Liver (tissue), 9 donors: ENCODE results near the gene GUCY1A2. TPM values are rescaled to one million over a fixed set of nuclear protein-coding genes. Genes with fewer than 3 reads are reported as not detected.

Source experiments
- DNase-seq: peaks from one replicate; pipeline ENCODE4 v3.0.0-alpha.2; 2017; ENCODE audit warnings: low spot score
- H3K27ac ChIP-seq, 2 donors: one replicate each; pipeline ENCODE4 v1.7.0; 2013; ENCODE audit warnings: inconsistent platforms in 2 of 2, low read length in 2 of 2, control low read depth in 1 of 2, low read depth in 1 of 2, mild to moderate bottlenecking in 1 of 2
- H3K27me3 ChIP-seq, 4 donors: one replicate each; pipeline versions ENCODE4 v1.6.1 to v1.7.0; 2013; ENCODE audit warnings: low read length in 3 of 4, inconsistent platforms in 1 of 4, mild to moderate bottlenecking in 1 of 4, moderate library complexity in 1 of 4; ENCODE audit not compliant: control insufficient read depth in 4 of 4, insufficient read depth in 4 of 4
- H3K36me3 ChIP-seq, 4 donors: one replicate each; pipeline versions ENCODE4 v1.6.1 to v1.7.0; 2013; ENCODE audit warnings: low read length in 3 of 4, mild to moderate bottlenecking in 3 of 4, low read depth in 1 of 4, moderate library complexity in 1 of 4; ENCODE audit not compliant: control insufficient read depth in 4 of 4, insufficient read depth in 3 of 4
- H3K4me1 ChIP-seq, 4 donors: one replicate each; pipeline versions ENCODE4 v1.6.1 to v1.7.0; 2013; ENCODE audit warnings: low read length in 3 of 4, mild to moderate bottlenecking in 3 of 4, moderate library complexity in 1 of 4; ENCODE audit not compliant: control insufficient read depth in 4 of 4, insufficient read depth in 4 of 4
- H3K4me3 ChIP-seq, 3 donors: one replicate each; pipeline versions ENCODE4 v1.6.1 to v1.7.0; 2013; ENCODE audit warnings: low read length in 3 of 3, control low read depth in 1 of 3, low read depth in 1 of 3, mild to moderate bottlenecking in 1 of 3
- H3K9ac ChIP-seq, 2 donors: one replicate each; pipeline ENCODE4 v1.7.0; 2013; ENCODE audit warnings: low read length in 2 of 2, mild to moderate bottlenecking in 2 of 2, moderate library complexity in 2 of 2, control low read depth in 1 of 2, low read depth in 1 of 2
- H3K9me3 ChIP-seq, 4 donors: one replicate each; pipeline versions ENCODE4 v1.6.1 to v1.7.0; 2013; ENCODE audit warnings: low read length in 3 of 4; ENCODE audit not compliant: control insufficient read depth in 4 of 4
- ATF3 ChIP-seq: IDR thresholded peaks from 2 replicates; pipeline ENCODE4 v1.6.1; 2016; ENCODE audit warnings: antibody characterized with exemption
- CTCF ChIP-seq: fragments of 150-350 bp; IDR thresholded peaks from 2 replicates; pipeline ENCODE4 v1.5.1; 2017; ENCODE audit warnings: improper control_type of control experiment, low read depth, low read length; ENCODE audit not compliant: missing input control
- EGR1 ChIP-seq, 2 donors: IDR thresholded peaks; 2 replicates each; pipeline ENCODE4 v1.6.1; 2016 to 2018; ENCODE audit warnings: antibody characterized with exemption in 2 of 2, low read depth in 2 of 2
- FOXA1 ChIP-seq: IDR thresholded peaks from 2 replicates; pipeline ENCODE4 v1.6.1; 2016; ENCODE audit warnings: antibody characterized with exemption
- GABPA ChIP-seq, 2 donors: IDR thresholded peaks in 1 of 2; conservative IDR thresholded peaks in 1 of 2; 2 replicates each; pipeline ENCODE4 v1.6.1; 2016; ENCODE audit warnings: antibody characterized with exemption in 2 of 2, mild to moderate bottlenecking in 1 of 2, moderate library complexity in 1 of 2
- HNF4A ChIP-seq, 2 donors: conservative IDR thresholded peaks; 2 replicates each; pipeline ENCODE4 v1.6.1; 2016; ENCODE audit warnings: antibody characterized with exemption in 2 of 2, mild to moderate bottlenecking in 2 of 2
- HNF4G ChIP-seq: IDR thresholded peaks from 2 replicates; pipeline ENCODE4 v1.6.1; 2016; ENCODE audit warnings: antibody characterized with exemption
- JUND ChIP-seq, 2 donors: IDR thresholded peaks; 2 replicates each; pipeline ENCODE4 v1.6.1; 2016; ENCODE audit warnings: antibody characterized with exemption in 2 of 2
- MAX ChIP-seq: IDR thresholded peaks from 2 replicates; pipeline ENCODE4 v1.6.1; 2016; ENCODE audit warnings: antibody characterized with exemption
- NR2F2 ChIP-seq: IDR thresholded peaks from 2 replicates; pipeline ENCODE4 v1.6.1; 2016; ENCODE audit warnings: antibody characterized with exemption
- RAD21 ChIP-seq, 2 donors: IDR thresholded peaks; 2 replicates each; pipeline ENCODE4 v1.6.1; 2016; ENCODE audit warnings: antibody characterized with exemption in 2 of 2, mild to moderate bottlenecking in 2 of 2
- REST ChIP-seq: IDR thresholded peaks from 2 replicates; pipeline ENCODE4 v1.6.1; 2016; ENCODE audit warnings: antibody characterized with exemption, mild to moderate bottlenecking
- RXRA ChIP-seq, 2 donors: IDR thresholded peaks; 2 replicates each; pipeline ENCODE4 v1.6.1; 2017 to 2018; ENCODE audit warnings: antibody characterized with exemption in 2 of 2, mild to moderate bottlenecking in 1 of 2
- SP1 ChIP-seq: IDR thresholded peaks from 2 replicates; pipeline ENCODE4 v1.6.1; 2018; ENCODE audit warnings: antibody characterized with exemption, mild to moderate bottlenecking
- TAF1 ChIP-seq: conservative IDR thresholded peaks from 2 replicates; pipeline ENCODE4 v1.6.1; 2016; ENCODE audit warnings: antibody characterized with exemption, mild to moderate bottlenecking
- YY1 ChIP-seq: IDR thresholded peaks from 2 replicates; pipeline ENCODE4 v1.6.1; 2016; ENCODE audit warnings: antibody characterized with exemption, mild to moderate bottlenecking
- ZBTB33 ChIP-seq: IDR thresholded peaks from 2 replicates; pipeline ENCODE4 v1.6.1; 2016; ENCODE audit warnings: antibody characterized with exemption
- polyA plus RNA-seq, 2 donors: library from polyadenylated mRNA; stranded (reverse) in 1 of 2; unstranded in 1 of 2; fragments of 200-250 nt in 1 of 2; fragments of >200 nt in 1 of 2; fragmentation: Nextera tagmentation in 1 of 2; extraction: Ambion mirVana in 1 of 2; gene quantifications; one replicate each; pipeline versions ENCODE4 v1.2.1 to v1.2.3, GENCODE V29; 2013 to 2015
- total RNA-seq, 2 donors: library from RNA; depleted of rRNA; stranded (reverse); fragments of >200 nt; gene quantifications; one replicate each; pipeline ENCODE4 v1.2.3, GENCODE V29; 2014
- donor health status: healthy.
- donor health status: healthy.
- donor health status: healthy.
- donor health status: healthy.
- donor health status: healthy.

GUCY1A2 gene
- total and polyA plus RNA-seq, 4 donors, result 0.55 to 4.4 (median 1.7) TPM

- no peak for TF ChIP-seq ATF3
These were observed 35.0 kb downstream of the GUCY1A2 start (continued) for GRCh38 chr11:106983261-106983660.

- Histone ChIP-seq H3K27ac (no peak overlapping the region), H3K4me1 (no peaks in the 10 kb centered on the region), H3K27me3 (peaks cover 0 to 3% (median 0%) of the 10 kb centered on the region in 4 donors), H3K9me3 (no peaks in the 10 kb centered on the region), H3K4me3 (no peak overlapping the region), H3K9ac (no peak overlapping the region), H3K36me3 (no peaks in the 10 kb centered on the region)
- TF ChIP-seq CTCF (no peak), FOXA1 (no peak), ATF3 (no peak), NR2F2 (no peak), TAF1 (no peak), JUND (IDR thresholded peaks at IDR 0.05) (no peak), EGR1 (IDR thresholded peaks at IDR 0.05; ENCODE audit: low read depth in 2 of 2) (no peak), YY1 (no peak), HNF4G (no peak), GABPA (IDR thresholded peaks at IDR 0.05 in 1 of 2, conservative IDR thresholded peaks at IDR 0.05 in 1 of 2) (no peak), SP1 (no peak), RXRA (IDR thresholded peaks at IDR 0.05) (no peak), REST (no peak), HNF4A (conservative IDR thresholded peaks at IDR 0.05) (no peak)
- DNase-seq, result no peak
These were observed 43.4 kb downstream of the GUCY1A2 start for GRCh38 chr11:106974831-106975230.

GRCh38 chr11:106971864-106972263, 46.4 kb downstream of the GUCY1A2 start:
- Histone ChIP-seq H3K27me3 (peaks cover 0 to 3% (median 0%) of the 10 kb centered on the region in 4 donors), H3K4me3 (no peak overlapping the region), H3K4me1 (no peaks in the 10 kb centered on the region), H3K36me3 (no peaks in the 10 kb centered on the region), H3K27ac (no peak overlapping the region), H3K9ac (no peak overlapping the region), H3K9me3 (no peaks in the 10 kb centered on the region)
- no peak for DNase-seq
- TF ChIP-seq SP1, result no peak
- no peak for TF ChIP-seq MAX
- TF ChIP-seq REST, result no peak
- TF ChIP-seq ATF3, result no peak
- no peak for TF ChIP-seq RXRA (IDR thresholded peaks at IDR 0.05)
- no peak for TF ChIP-seq YY1
- TF ChIP-seq HNF4A (conservative IDR thresholded peaks at IDR 0.05), result no peak
- TF ChIP-seq RAD21 (IDR thresholded peaks at IDR 0.05), result no peak
- no peak for TF ChIP-seq ZBTB33
